ENCODE measurements around the gene EXD3. TPM values are rescaled to one million over a fixed set of nuclear protein-coding genes. Genes with fewer than 3 reads are reported as not detected.
A peak's percentile ranks its signal among the peaks of the same experiment; 100 is the strongest.

EXD3 gene
- total RNA-seq, 1 experiment from 2014 or later: 15.3 TPM

- Histone ChIP-seq H3K4me2 (ENCODE audit: insufficient read depth, insufficient read length, low read length) (no peak overlapping the region), H4K8ac (replicated peaks; ENCODE audit: insufficient read length, low read depth, low read length) (no peak overlapping the region), H3K27me3 (ENCODE audit: insufficient read depth, low read length) (no peaks in the 10 kb centered on the region), H3K56ac (ENCODE audit: insufficient read length, low read depth, low read length) (no peak overlapping the region), H2AFZ (ENCODE audit: low read length) (no peak overlapping the region), H3K27ac (ENCODE audit: insufficient read length, low read depth, low read length) (no peak overlapping the region), H2AK5ac (ENCODE audit: insufficient read length, low read length) (no peak overlapping the region), H3K79me1 (ENCODE audit: insufficient read depth, low read depth, low read length, poor library complexity, severe bottlenecking) (no peaks in the 10 kb centered on the region), H2BK12ac (ENCODE audit: insufficient read length, low read depth, low read length) (no peak overlapping the region), H3K4me1 (ENCODE audit: insufficient read depth, low read length) (no peaks in the 10 kb centered on the region; the same call in 1 of the 2 replicates), H3K18ac (ENCODE audit: insufficient read length, low read depth, low read length) (no peak overlapping the region), H2BK5ac (ENCODE audit: insufficient read length, low read length) (no peak overlapping the region), H3T11ph (ENCODE audit: low read length) (no peak overlapping the region), H3K14ac (ENCODE audit: insufficient read depth, low read length) (no peak overlapping the region), H3K79me2 (ENCODE audit: insufficient read depth, low read length) (no peaks in the 10 kb centered on the region), H2BK120ac (ENCODE audit: low read depth, low read length, poor library complexity, severe bottlenecking) (no peak overlapping the region), H3K23ac (ENCODE audit: insufficient read length, low read depth, low read length) (no peak overlapping the region), H2BK20ac (ENCODE audit: low read depth, low read length, poor library complexity, severe bottlenecking) (no peak overlapping the region), H4K20me1 (ENCODE audit: control insufficient read depth, insufficient read depth, insufficient read length) (no peaks in the 10 kb centered on the region), H3K9ac (ENCODE audit: extremely low read depth, insufficient read length, low read length) (no peak overlapping the region), H2BK15ac (ENCODE audit: low read depth, low read length) (no peak overlapping the region), H4K91ac (ENCODE audit: insufficient read length, low read depth, low read length) (no peak overlapping the region), H4K5ac (ENCODE audit: insufficient read length, low read depth, low read length) (no peak overlapping the region), H3K9me3 (ENCODE audit: control insufficient read depth, low read depth, low read length) (no peaks in the 10 kb centered on the region), H3K4ac (ENCODE audit: low read depth, low read length) (no peak overlapping the region), H3K23me2 (ENCODE audit: insufficient read length, low read depth, low read length, poor library complexity, severe bottlenecking) (no peaks in the 10 kb centered on the region)
- no peaks in the 10 kb centered on the region for H3K9me3 Mint-ChIP-seq
- peak; percentile 43 for DNase-seq
- H3K36me3 Mint-ChIP-seq (ENCODE audit: insufficient read depth in 1 of 3, low read depth in 3 of 3): no peaks in the 10 kb centered on the region
- TF ChIP-seq CTCF (conservative IDR thresholded peaks at IDR 0.05): no peak
- H3K27ac Mint-ChIP-seq: no peak overlapping the region; a peak in 1 of 7 replicates
- no peak overlapping the region for H3K4me3 Mint-ChIP-seq
- H3K4me1 Mint-ChIP-seq: peaks cover 6 to 23% of the 10 kb centered on the region in 2 experiments; a peak in 3 of 4 replicates
- H3K27me3 Mint-ChIP-seq (ENCODE audit: low read depth): no peaks in the 10 kb centered on the region; the same call in 1 of the 2 replicates
- WGBS (ENCODE audit: extremely low coverage, insufficient read length, low lambda C conversion rate): no CpG with 5 or more reads among the region's 20 CpGs
Observed at GRCh38 chr9:137310189-137311052, 112.5 kb downstream of the EXD3 start.
